IMR-90 (cell line): Measurements from ENCODE around the gene SUPT3H. TPM values are rescaled to one million over a fixed set of nuclear protein-coding genes. Genes with fewer than 3 reads are reported as not detected.

Experiments
- ATAC-seq: fragments of 200-7000 bp; cut with Tn5 transposase; 2 replicates; pipeline ENCODE4 v1.9.1; 2020; ENCODE audit warnings: low read depth, mild to moderate bottlenecking, moderate library complexity
- BruUV-seq: library from RNA; stranded (reverse); fragments of 400-500 nt; replicated peaks from 2 replicates; lab custom pipeline; 2021; lab: Mats Ljungman, UMichigan
- CTCF ChIA-PET: fragments of 300-600 bp; formaldehyde crosslinking; extraction: SDS; loops from one replicate; lab custom pipeline; 2021; ENCODE audit warnings: antibody characterized with exemption; lab: Yijun Ruan, JAX
- POLR2A ChIA-PET: fragments of 300-600 bp; sonication (Branson Sonifier 250); formaldehyde crosslinking; loops from one replicate; lab custom pipeline; 2022; ENCODE audit warnings: antibody characterized with exemption; ENCODE audit not compliant: unreplicated experiment; lab: Charles Lee
- DNase-seq: peaks from one replicate; pipeline ENCODE4 v3.0.0; 2013
- H2AFZ ChIP-seq: replicated peaks from 2 replicates; pipeline ENCODE3; 2013; ENCODE audit warnings: low read length, mild to moderate bottlenecking; ENCODE audit not compliant: poor library complexity
- H2AK5ac ChIP-seq: 2 replicates; pipeline ENCODE4 v1.6.1; 2013; ENCODE audit warnings: low read depth, low read length, inconsistent platforms
- H2AK9ac ChIP-seq: replicated peaks from 2 replicates; pipeline ENCODE3; 2013; ENCODE audit warnings: mild to moderate bottlenecking, low read depth, low read length, moderate library complexity; ENCODE audit not compliant: poor library complexity
- H2BK120ac ChIP-seq: 2 replicates; pipeline ENCODE4 v1.6.1; 2013; ENCODE audit warnings: low read depth, low read length, inconsistent platforms
- H2BK15ac ChIP-seq: 3 replicates; pipeline ENCODE4 v1.6.1; 2013; ENCODE audit warnings: low read depth, low read length, inconsistent platforms
- H2BK20ac ChIP-seq: 2 replicates; pipeline ENCODE4 v1.6.1; 2013; ENCODE audit warnings: low read depth, mild to moderate bottlenecking, inconsistent platforms, low read length, moderate library complexity
- H2BK5ac ChIP-seq: 2 replicates; pipeline ENCODE4 v1.6.1; 2013; ENCODE audit warnings: mild to moderate bottlenecking, low read depth, low read length, inconsistent platforms; ENCODE audit not compliant: poor library complexity, severe bottlenecking
- H3K14ac ChIP-seq: replicated peaks from 2 replicates; pipeline ENCODE4 v1.6.1; 2013; ENCODE audit warnings: low read depth, low read length, inconsistent platforms
- H3K18ac ChIP-seq: 2 replicates; pipeline ENCODE4 v1.6.1; 2013; ENCODE audit warnings: low read depth, low read length, control low read depth
- H3K23ac ChIP-seq: 2 replicates; pipeline ENCODE4 v1.6.1; 2013; ENCODE audit warnings: low read depth, low read length, inconsistent platforms
- H3K27ac ChIP-seq: 2 replicates; pipeline ENCODE4 v1.5.1; 2013; ENCODE audit warnings: mild to moderate bottlenecking, control low read depth, low read length; ENCODE audit not compliant: insufficient read depth
- H3K27me3 ChIP-seq: 2 replicates; pipeline ENCODE4 v1.6.1; 2013; ENCODE audit warnings: low read length; ENCODE audit not compliant: control insufficient read depth, insufficient read depth
- H3K36me3 ChIP-seq: 2 replicates; pipeline ENCODE4 v1.6.1; 2013; ENCODE audit warnings: low read length, mixed read lengths; ENCODE audit not compliant: control insufficient read depth, insufficient read depth
- H3K4ac ChIP-seq: 2 replicates; pipeline ENCODE4 v1.6.1; 2013; ENCODE audit warnings: low read depth, low read length, inconsistent platforms
- H3K4me1 ChIP-seq: 2 replicates; pipeline ENCODE4 v1.6.1; 2013; ENCODE audit warnings: low read length, mixed read lengths; ENCODE audit not compliant: control insufficient read depth, insufficient read depth
- H3K4me2 ChIP-seq: 2 replicates; pipeline ENCODE4 v1.6.1; 2013; ENCODE audit warnings: low read depth, mild to moderate bottlenecking, control low read depth, low read length, moderate library complexity
- H3K4me3 ChIP-seq: 2 replicates; pipeline ENCODE4 v1.5.1; 2013; ENCODE audit warnings: low read depth, mild to moderate bottlenecking, control low read depth, low read length, moderate library complexity; ENCODE audit not compliant: insufficient read depth
- H3K56ac ChIP-seq: 2 replicates; pipeline ENCODE4 v1.6.1; 2013; ENCODE audit warnings: low read length, inconsistent platforms; ENCODE audit not compliant: insufficient read depth; ENCODE audit errors: extremely low read depth
- H3K79me1 ChIP-seq, 2 experiments: 2 replicates each; pipeline ENCODE4 v1.6.1; 2013; ENCODE audit warnings: low read length in 2 of 2, inconsistent platforms in 1 of 2, low read depth in 1 of 2
- H3K9ac ChIP-seq: 2 replicates; pipeline ENCODE4 v1.6.1; 2013; ENCODE audit warnings: low read depth, low read length, control low read depth
- H3K9me1 ChIP-seq: 2 replicates; pipeline ENCODE4 v1.6.1; 2013; ENCODE audit warnings: low read length, inconsistent platforms; ENCODE audit not compliant: insufficient read depth
- H3K9me3 ChIP-seq: 2 replicates; pipeline ENCODE4 v1.6.1; 2013; ENCODE audit warnings: low read length; ENCODE audit not compliant: control insufficient read depth, insufficient read depth
- H4K20me1 ChIP-seq: 2 replicates; pipeline ENCODE4 v1.6.1; 2013; ENCODE audit warnings: low read length, inconsistent platforms; ENCODE audit not compliant: insufficient read depth
- H4K5ac ChIP-seq: 2 replicates; pipeline ENCODE4 v1.6.1; 2013; ENCODE audit warnings: mild to moderate bottlenecking, low read depth, low read length, control low read depth
- H4K8ac ChIP-seq, 2 experiments: 2 replicates each; pipeline ENCODE4 v1.6.1; 2013; ENCODE audit warnings: low read depth in 2 of 2, low read length in 2 of 2, control low read depth in 1 of 2, inconsistent platforms in 1 of 2
- H4K91ac ChIP-seq: 2 replicates; pipeline ENCODE4 v1.6.1; 2013; ENCODE audit warnings: low read depth, low read length, inconsistent platforms; ENCODE audit not compliant: insufficient read depth
- BHLHE40 ChIP-seq: fragments of 150-350 bp; IDR thresholded peaks from 2 replicates; pipeline ENCODE4 v1.6.1; 2016; ENCODE audit warnings: mild to moderate bottlenecking, low read depth, low read length
- CEBPB ChIP-seq: IDR thresholded peaks from 2 replicates; pipeline ENCODE4 v1.6.1; 2012; ENCODE audit warnings: low read depth, low read length, improper control_type of control experiment
- CHD1 ChIP-seq: IDR thresholded peaks from 2 replicates; pipeline ENCODE4 v1.6.1; 2012; ENCODE audit warnings: low read depth, low read length, improper control_type of control experiment
- RAD21 ChIP-seq: IDR thresholded peaks from 2 replicates; pipeline ENCODE4 v1.6.1; 2012; ENCODE audit warnings: low read length, improper control_type of control experiment
- RFX5 ChIP-seq: IDR thresholded peaks from 2 replicates; pipeline ENCODE4 v1.8.0; 2012; ENCODE audit warnings: low read depth, mild to moderate bottlenecking, low read length, moderate library complexity
- WGBS, 2 experiments: methylation state at CpG; one replicate each; pipeline versions ENCODE4 v1.1.5 to v1.1.7; 2013; ENCODE audit warnings: missing lambda C conversion rate in 2 of 2; ENCODE audit not compliant: insufficient read length in 1 of 2; ENCODE audit errors: extremely low coverage in 2 of 2; 5-methylcytosine and 5-hydroxymethylcytosine counted together
- dilution Hi-C: fragments of 300-500 bp; cut with HindIII; formaldehyde crosslinking; loops from one replicate; pipeline ENCODE4 v1.14.3; 2018; ENCODE audit warnings: low sequenced_read_pairs; ENCODE audit not compliant: unreplicated experiment
- in situ Hi-C: fragments of 300-500 bp; cut with MboI; formaldehyde crosslinking; loops from 3 replicates; pipeline ENCODE4 v1.14.3; 2019; ENCODE audit warnings: low sequenced_read_pairs, inconsistent platforms, mixed read lengths
- intact Hi-C: fragments of 100-400 bp; cut with micrococcal nuclease; formaldehyde crosslinking; loops from 2 replicates; pipeline ENCODE4 v1.10.0; 2022
- polyA plus RNA-seq, 3 experiments: library from polyadenylated mRNA; depleted of rRNA; stranded (reverse); fragments of >200 nt; gene quantifications; 2 replicates each; pipeline ENCODE4 v1.2.3, GENCODE V29; 2012; ENCODE audit warnings: low replicate concordance in 1 of 3
- total RNA-seq: library from RNA; depleted of rRNA; stranded (reverse); fragments of >200 nt; gene quantifications from 2 replicates; pipeline ENCODE4 v1.2.3, GENCODE V29; 2012

The SUPT3H gene
- total and polyA plus RNA-seq, 2 of the 4 experiments (the other 2 are of a cell fraction) = 4.5 to 5.0 TPM

GRCh38 chr6:44935693-44936300, 441.9 kb downstream of the SUPT3H start:
- Histone ChIP-seq H2BK20ac (no peak overlapping the region), H3K27ac (no peak overlapping the region), H3K9me3 (no peaks in the 10 kb centered on the region), H3K14ac (no peak overlapping the region), H2AK5ac (no peak overlapping the region), H2AK9ac (no peak overlapping the region), H3K4me3 (no peak overlapping the region), H2BK5ac (no peak overlapping the region), H4K5ac (no peak overlapping the region), H3K4me2 (no peak overlapping the region), H2AFZ (no peak overlapping the region), H2BK15ac (no peak overlapping the region), H2BK120ac (no peak overlapping the region), H3K23ac (no peak overlapping the region), H3K18ac (no peak overlapping the region), H3K27me3 (no peaks in the 10 kb centered on the region), H3K56ac (no peak overlapping the region), H3K36me3 (no peaks in the 10 kb centered on the region), H4K8ac (no peak overlapping the region), H3K4me1 (no peaks in the 10 kb centered on the region), H4K20me1 (no peaks in the 10 kb centered on the region), H4K91ac (no peak overlapping the region), H3K9ac (no peak overlapping the region), H3K9me1 (no peaks in the 10 kb centered on the region), H3K4ac (no peak overlapping the region), H3K79me1 (no peaks in the 10 kb centered on the region)
- BruUV-seq = no TSS peak
- CTCF ChIA-PET = no interaction called here
- intact Hi-C loops (no loop called here), in situ Hi-C loops (no loop called here), dilution Hi-C loops (no loop called here)
- no peak for ATAC-seq
- peak; percentile 12 for DNase-seq
- POLR2A ChIA-PET = no interaction called here
- WGBS, 2 experiments = 80% methylated on average over 1 of the region's 2 CpGs; no CpG with 5 or more reads in 1 of the 2 experiments
- no peak for TF ChIP-seq CEBPB
- TF ChIP-seq RAD21 = no peak
- TF ChIP-seq BHLHE40 = no peak
- TF ChIP-seq RFX5 = no peak
- TF ChIP-seq CHD1 = no peak
